ENCODE measurements around the gene GATB.
"Not testable (repeated sequence)": the region's sequence is repeated elsewhere in the genome, so short reads cannot be mapped to it uniquely, and the experiment has no call there.

Gene GATB

GRCh38 chr4:151785484-151786157 lies 24.8 kb upstream of the GATB start:
- no peak for DNase-seq (ENCODE audit: low spot score)

- DNase-seq (ENCODE audit: low spot score), result no peak
Measured at GRCh38 chr4:151784706-151785105, 23.9 kb upstream of the GATB start.

- no peak for DNase-seq (ENCODE audit: low spot score)
Measured at GRCh38 chr4:151783867-151784266, 23.1 kb upstream of the GATB start.

GRCh38 chr4:151782296-151782695 lies 21.5 kb upstream of the GATB start:
- no peak for DNase-seq (ENCODE audit: low spot score)

- DNase-seq (ENCODE audit: low spot score), result no peak
Measured at GRCh38 chr4:151781026-151781425, 20.2 kb upstream of the GATB start.

- DNase-seq (ENCODE audit: low spot score), result no peak
Measured at GRCh38 chr4:151777471-151777870, 16.7 kb upstream of the GATB start.

- DNase-seq (ENCODE audit: low spot score), result no peak
Measured at GRCh38 chr4:151774324-151774723, 13.5 kb upstream of the GATB start.

GRCh38 chr4:151772274-151772673 lies 11.5 kb upstream of the GATB start:
- no peak for DNase-seq (ENCODE audit: low spot score)

GRCh38 chr4:151771664-151772063 lies 10.9 kb upstream of the GATB start:
- DNase-seq (ENCODE audit: low spot score), result no peak

- DNase-seq (ENCODE audit: low spot score), result no peak
Measured at GRCh38 chr4:151770154-151770553, 9.3 kb upstream of the GATB start.

- no peak for DNase-seq (ENCODE audit: low spot score)
Measured at GRCh38 chr4:151768835-151769234, 8.0 kb upstream of the GATB start.

- DNase-seq (ENCODE audit: low spot score), result no peak
Measured at GRCh38 chr4:151766691-151767090, 5.9 kb upstream of the GATB start.

- DNase-seq (ENCODE audit: low spot score), result no peak
Measured at GRCh38 chr4:151760002-151760401, 805 bp downstream of the GATB start.

- DNase-seq (ENCODE audit: low spot score), result no peak
Measured at GRCh38 chr4:151753056-151753455, 7.8 kb downstream of the GATB start.

- no peak for DNase-seq (ENCODE audit: low spot score)
Measured at GRCh38 chr4:151750156-151750555, 10.7 kb downstream of the GATB start.

GRCh38 chr4:151745481-151746231 lies 15.2 kb downstream of the GATB start:
- DNase-seq (ENCODE audit: low spot score), result peak; percentile 27

- DNase-seq (ENCODE audit: low spot score), result peak; percentile 7
Measured at GRCh38 chr4:151744614-151745013, 16.2 kb downstream of the GATB start.

- DNase-seq (ENCODE audit: low spot score), result no peak
Measured at GRCh38 chr4:151743894-151744293, 16.9 kb downstream of the GATB start.

GRCh38 chr4:151743128-151743854 lies 17.5 kb downstream of the GATB start:
- no peak for DNase-seq (ENCODE audit: low spot score)

- DNase-seq (ENCODE audit: low spot score), result no peak
Measured at GRCh38 chr4:151738720-151739517, 21.9 kb downstream of the GATB start.

- DNase-seq (ENCODE audit: low spot score), result not testable (repeated sequence)
Measured at GRCh38 chr4:151736852-151737251, 24.0 kb downstream of the GATB start.

- DNase-seq (ENCODE audit: low spot score), result no peak
Measured at GRCh38 chr4:151736361-151736760, 24.4 kb downstream of the GATB start.

Data from hematopoietic multipotent progenitor cell treated with erythropoietin and hydrocortisone succinate and interleukin-3 and kit ligand, for 15 days (in vitro differentiated cells).